Sciatic nerve (tissue), 2 donors: Measurements from ENCODE around the gene KCNK1. TPM values are rescaled to one million over a fixed set of nuclear protein-coding genes. Genes with fewer than 3 reads are reported as not detected.

Experiments
- ATAC-seq: fragments of 200-7000 bp; cut with Tn5 transposase; one replicate; pipeline ENCODE4 v1.9.1; 2020; ENCODE audit warnings: mild to moderate bottlenecking, moderate library complexity
- DNase-seq: peaks from one replicate; pipeline ENCODE4 v3.0.0-alpha.2; 2020; ENCODE audit warnings: low spot score
- intact Hi-C: fragments of 100-400 bp; cut with DNase I; formaldehyde crosslinking; loops from one replicate; pipeline ENCODE4 v1.14.2; 2022
- total RNA-seq: library from RNA; stranded (reverse); fragmentation: NEBNext Ultra II Directional; extraction: Animal tissue kit (Norgen Biotek cat#: 25700); gene quantifications from one replicate; pipeline ENCODE4 v1.2.1, GENCODE V29; 2021
- donor health status: DM: no; HTN: no; CAD: no.
- donor health status: DM: no; HTN: no; CAD: no.

The KCNK1 gene
- total RNA-seq, 1 donor from 2014 or later = 4.3 TPM

- intact Hi-C loops = no loop called here
- ATAC-seq (no peak), DNase-seq (no peak)
Observed at GRCh38 chr1:233629305-233629935, 15.5 kb downstream of the KCNK1 start.

GRCh38 chr1:233631810-233632405 is 18.0 kb downstream of the KCNK1 start:
- no peak for ATAC-seq
- intact Hi-C loops = no loop called here
- DNase-seq = no peak

DNA sequence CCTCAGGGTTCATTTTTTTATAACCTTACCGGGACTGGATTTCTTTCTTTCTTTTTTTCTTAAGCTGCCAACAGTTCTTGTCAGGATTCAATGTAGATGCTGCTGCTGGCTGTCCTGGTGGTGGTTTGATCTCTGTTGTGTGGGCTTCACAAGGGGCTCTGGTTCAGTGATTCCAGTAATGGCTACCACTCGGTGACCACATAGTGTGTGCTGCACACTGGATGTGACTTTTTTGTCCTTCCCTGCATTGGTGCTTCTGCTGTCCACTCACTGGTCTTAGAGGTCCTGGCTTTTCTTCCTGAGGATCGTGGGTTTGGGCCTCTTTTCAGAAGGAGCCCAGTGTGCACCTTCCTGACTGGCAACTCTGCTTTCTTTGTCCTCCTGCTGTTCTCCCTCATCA is 18.5 kb downstream of the KCNK1 start:
- intact Hi-C loops = no loop called here
- no peak for DNase-seq
- no peak for ATAC-seq

DNA sequence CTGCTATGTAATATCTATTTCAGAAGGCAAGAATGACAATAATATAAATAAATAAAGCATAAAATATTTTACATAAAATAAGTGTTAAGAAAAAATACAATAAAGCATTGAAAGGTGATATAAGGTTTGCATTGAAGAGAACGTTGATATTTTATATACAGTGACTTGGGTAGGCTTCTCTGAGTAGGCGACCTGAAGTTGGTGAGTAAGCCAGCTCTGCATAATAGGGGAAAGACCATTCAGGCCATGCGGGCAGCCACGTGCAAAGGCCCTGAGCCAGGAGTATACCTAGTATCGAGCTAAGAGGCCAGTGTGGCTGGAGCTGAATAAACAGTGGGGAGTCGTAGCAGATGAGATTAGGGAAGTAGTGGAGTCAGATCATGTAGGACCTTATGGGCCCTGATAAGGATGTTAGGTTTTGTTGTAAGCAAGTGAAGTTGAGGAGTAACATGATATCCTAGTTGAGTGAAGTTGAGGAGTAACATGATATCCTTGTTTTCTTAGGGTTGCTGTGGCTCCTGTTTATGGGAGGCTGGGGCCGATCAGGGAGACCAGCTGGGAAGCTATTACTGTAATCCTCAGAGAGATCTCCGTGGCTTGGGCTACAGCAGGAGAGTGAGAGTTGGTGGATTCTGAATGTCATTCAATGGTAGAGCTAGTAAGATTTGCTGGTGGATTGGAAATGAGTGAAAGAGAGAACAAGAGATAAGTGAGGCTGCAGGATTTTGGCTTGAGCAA is 22.0 kb downstream of the KCNK1 start:
- intact Hi-C loops = no loop called here
- no peak for DNase-seq
- ATAC-seq = no peak

GRCh38 chr1:233636503-233636877 is 22.6 kb downstream of the KCNK1 start:
- DNase-seq (no peak), ATAC-seq (no peak)
- intact Hi-C loops = no loop called here

DNA sequence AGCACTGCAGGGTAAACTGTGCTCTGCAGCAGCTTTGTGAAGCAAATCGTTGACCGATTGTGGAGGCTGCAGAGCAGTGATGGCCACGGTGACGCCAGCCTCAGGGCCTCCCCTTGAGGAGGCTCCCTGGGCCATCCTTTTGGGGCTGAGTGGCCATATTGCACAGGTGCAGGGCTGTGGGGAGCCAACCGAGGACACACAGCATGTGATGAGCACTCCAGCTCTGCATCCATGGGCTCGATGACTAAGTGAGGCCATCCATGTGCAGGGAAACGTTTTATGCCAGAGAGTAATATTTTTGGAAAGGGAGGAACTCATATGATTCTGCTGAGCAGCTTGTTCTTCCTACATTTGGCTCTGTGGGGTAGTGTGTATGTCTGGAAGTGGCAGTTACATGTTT is 24.6 kb downstream of the KCNK1 start:
- intact Hi-C loops = no loop called here
- DNase-seq (no peak), ATAC-seq (no peak)

- no peak for ATAC-seq
Observed at GRCh38 chr1:233639611-233640010, 25.7 kb downstream of the KCNK1 start.

DNA sequence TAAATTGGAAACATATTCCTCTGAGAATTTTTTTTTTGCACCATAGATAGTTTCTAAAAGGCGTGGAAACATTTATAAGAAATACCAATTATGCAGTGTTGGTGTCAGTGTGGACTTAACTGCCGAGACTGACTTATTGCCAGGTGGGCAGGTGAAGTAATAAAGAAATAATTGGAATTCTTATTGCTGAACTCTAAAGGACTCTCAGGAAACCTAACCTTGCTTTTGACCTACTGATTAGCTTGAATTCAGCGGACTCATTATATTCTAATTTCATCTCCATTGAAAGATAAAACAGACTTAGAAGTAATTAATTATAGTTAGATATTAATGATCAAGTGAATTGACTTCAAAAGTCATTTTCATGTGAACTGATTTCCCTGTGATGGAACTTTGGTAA is 26.3 kb downstream of the KCNK1 start:
- intact Hi-C loops = no loop called here
- no peak for DNase-seq

More at GRCh38 chr1:233639611-233640010, 25.7 kb downstream of the KCNK1 start:
- DNase-seq = no peak
- intact Hi-C loops = no loop called here

GRCh38 chr1:233641029-233641428 is 27.1 kb downstream of the KCNK1 start:
- intact Hi-C loops = no loop called here

More for the DNA sequence above, 26.3 kb downstream of the KCNK1 start:
- ATAC-seq = no peak

GRCh38 chr1:233647073-233647472 is 33.2 kb downstream of the KCNK1 start:
- ATAC-seq = no peak
- intact Hi-C loops = no loop called here
- DNase-seq = no peak

More at GRCh38 chr1:233641029-233641428, 27.1 kb downstream of the KCNK1 start:
- DNase-seq (no peak), ATAC-seq (no peak)

DNA sequence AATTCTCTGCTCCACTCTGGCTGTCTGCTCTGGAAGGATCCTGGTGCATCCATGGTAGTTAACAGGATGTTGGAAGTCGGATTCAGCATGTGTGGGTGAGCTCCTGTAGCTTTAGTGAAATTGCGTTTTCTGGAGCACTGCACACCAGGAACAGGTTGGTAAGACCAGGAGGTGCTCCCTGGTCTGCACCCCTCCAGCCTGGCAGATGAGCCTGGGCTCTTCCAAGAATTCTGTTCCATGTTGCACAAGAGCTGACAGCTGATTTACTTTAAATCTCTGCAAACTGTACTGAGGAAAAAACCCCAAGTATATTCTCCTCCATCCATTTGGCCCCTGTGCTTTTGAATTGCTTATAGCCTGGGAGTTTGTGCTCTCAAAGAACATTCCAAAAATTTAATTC is 33.7 kb downstream of the KCNK1 start:
- intact Hi-C loops = no loop called here
- ATAC-seq (no peak), DNase-seq (no peak)

DNA sequence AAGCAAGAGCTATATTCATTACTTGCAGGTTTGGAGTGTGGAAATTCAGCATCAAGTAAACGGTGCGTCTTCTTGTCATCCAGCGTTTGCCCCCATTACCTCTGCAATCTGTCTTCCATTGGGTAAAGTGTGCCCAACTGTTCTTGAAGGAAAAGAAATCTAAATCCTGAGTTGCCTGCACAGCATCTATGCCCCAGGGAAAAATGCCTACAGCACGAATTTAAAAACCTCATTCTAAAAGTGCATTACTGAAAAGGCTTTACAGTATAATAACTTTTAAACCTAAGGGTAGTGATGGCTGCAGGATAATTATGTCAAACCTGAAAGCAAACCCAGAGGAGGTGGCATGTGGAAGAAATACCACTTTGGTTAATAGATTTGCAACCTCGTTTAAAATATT is 37.2 kb downstream of the KCNK1 start:
- intact Hi-C loops = no loop called here
- DNase-seq = no peak
- ATAC-seq = no peak

DNA sequence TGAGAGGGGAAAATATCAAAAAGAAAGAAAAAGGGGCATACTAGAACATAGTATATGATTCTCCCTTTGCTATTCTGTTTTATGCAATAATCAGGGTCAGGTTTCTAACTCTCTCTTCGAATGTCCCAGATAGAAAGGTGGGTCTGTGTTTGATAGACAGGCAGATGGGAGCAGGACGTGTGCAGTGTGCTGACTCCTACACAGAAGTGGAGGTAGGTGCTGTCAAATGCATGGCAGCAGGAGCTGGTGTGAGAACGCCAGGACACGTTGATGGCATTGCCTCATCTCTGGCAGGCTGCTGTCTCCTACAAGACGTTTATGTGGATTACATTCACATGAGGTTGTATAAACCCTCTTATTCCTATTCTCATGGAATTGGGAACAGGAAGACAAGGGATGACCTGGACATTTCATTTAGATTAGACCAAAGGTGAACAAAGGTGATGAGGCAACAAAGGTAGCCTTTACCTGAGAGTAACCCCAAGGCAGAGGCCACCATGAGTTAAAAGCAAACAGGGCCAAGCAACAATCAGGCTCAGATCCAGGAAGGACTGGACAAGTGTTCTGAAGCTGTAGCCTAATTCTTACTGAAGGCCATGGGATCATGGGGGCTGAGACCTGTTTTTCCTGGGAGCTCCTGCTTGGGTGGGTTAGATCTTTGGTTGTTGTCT is 37.8 kb downstream of the KCNK1 start:
- no peak for ATAC-seq
- DNase-seq = no peak
- intact Hi-C loops = no loop called here

- DNase-seq (no peak), ATAC-seq (no peak)
- intact Hi-C loops = no loop called here
Observed at GRCh38 chr1:233652526-233652925, 38.6 kb downstream of the KCNK1 start.

GRCh38 chr1:233654658-233655280 is 40.9 kb downstream of the KCNK1 start:
- intact Hi-C loops = no loop called here
- ATAC-seq = no peak
- DNase-seq = no peak

GRCh38 chr1:233655301-233655740 is 41.4 kb downstream of the KCNK1 start:
- DNase-seq = no peak
- no peak for ATAC-seq
- intact Hi-C loops = no loop called here

- intact Hi-C loops = no loop called here
- ATAC-seq (no peak), DNase-seq (no peak)
Observed at GRCh38 chr1:233656032-233656635, 42.2 kb downstream of the KCNK1 start.

DNA sequence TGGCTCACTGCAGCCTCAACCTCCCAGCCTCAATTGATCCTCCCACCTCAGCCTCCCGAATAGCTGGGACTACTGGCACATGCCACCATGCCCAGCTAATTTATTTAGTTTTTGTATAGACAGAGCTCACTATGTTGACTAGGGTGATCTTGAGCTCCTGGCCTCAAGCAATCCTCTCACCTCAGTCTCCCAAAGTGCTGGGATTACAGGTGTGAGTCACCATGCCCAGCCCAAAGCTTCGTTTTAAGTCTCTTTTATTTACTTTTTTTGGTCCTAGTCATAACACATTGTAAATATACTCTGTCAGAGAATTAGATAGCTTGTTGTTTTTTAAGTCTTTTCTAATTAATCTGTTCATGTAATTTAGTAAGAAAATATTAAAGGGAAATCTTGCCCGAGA is 42.8 kb downstream of the KCNK1 start:
- intact Hi-C loops = no loop called here
- ATAC-seq (no peak), DNase-seq (no peak)

- DNase-seq (no peak), ATAC-seq (no peak)
- intact Hi-C loops = no loop called here
Observed at GRCh38 chr1:233657466-233657865, 43.6 kb downstream of the KCNK1 start.
